GM19468 (cell line): ENCODE data around the gene PLXDC1.

Source experiments
- ATAC-seq: cut with Tn5 transposase; IDR thresholded peaks from one replicate; pipeline ENCODE4 v1.9.1; 2021; ENCODE audit warnings: mild to moderate bottlenecking, moderate library complexity, moderate number of reproducible peaks; ENCODE audit not compliant: unreplicated experiment; ENCODE audit errors: extremely low read depth

Gene PLXDC1

DNA sequence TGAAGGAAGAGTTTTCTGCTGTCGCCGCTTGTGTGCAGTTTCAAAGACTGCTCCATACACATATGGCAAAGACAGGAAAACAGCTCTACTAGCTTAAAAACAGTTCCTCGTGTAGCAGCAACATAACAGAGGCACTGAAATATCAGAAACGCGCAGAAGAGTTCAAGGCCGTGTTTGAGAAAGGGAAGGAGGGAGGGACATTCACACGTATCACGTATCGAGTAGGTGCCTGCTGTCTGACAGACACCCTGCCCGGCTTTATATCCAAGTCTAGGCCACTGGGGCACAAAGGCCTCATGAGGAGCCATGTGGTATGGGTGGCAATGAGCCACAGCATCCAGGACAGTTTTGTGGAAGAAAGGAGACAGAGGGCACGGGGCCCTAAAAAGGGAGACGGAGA, 50.3 kb downstream of the PLXDC1 start:
- ATAC-seq, result no peak

DNA sequence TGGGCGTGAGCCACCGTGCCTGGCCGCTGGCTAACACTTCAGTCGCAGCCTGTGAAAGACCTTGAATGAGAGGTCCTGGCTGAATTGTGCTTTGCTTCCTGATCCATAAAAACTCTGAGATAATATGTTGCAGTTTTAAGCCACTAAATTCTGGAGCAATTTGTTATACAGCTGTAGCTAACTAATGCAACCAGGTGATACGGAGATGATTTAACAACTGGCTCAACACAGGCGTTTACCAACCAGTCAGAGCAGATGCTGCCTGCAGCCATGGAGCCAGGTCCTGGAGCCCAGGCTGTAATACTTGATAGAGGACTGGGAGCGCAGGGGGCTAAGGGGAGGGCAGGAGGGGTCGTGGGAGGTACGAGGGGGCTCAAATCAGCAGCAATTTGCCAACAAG, 50.9 kb downstream of the PLXDC1 start:
- no peak for ATAC-seq

DNA sequence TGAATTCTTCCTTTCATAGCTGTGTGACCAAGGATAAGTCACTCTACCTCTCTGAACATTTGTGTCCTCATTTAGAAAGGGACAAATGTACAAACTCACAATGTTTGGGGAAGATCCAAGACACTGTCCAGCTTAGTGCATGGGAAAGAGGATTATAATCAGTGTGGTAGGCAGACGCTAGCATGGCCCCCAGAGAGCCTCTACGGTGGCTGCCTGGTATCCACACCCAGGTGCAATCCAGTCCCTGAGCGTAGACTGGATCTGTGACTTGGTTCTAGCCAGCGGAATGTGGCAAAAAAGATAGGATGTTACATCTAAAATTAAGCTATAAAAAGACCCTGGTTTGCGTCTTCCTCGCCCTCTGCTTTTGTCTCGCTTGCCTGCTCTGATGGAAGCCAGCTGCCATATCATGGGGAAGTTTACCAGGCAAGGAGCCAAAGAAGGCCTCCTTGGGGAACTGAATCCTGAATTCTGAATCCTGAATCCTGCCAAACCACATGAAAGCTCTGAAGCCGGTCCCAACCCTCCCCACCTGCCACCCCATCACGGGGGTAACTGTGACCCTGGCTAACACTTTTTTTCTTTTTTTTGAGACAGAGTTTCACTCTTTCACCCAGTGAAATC, 51.7 kb downstream of the PLXDC1 start:
- ATAC-seq, result no peak

DNA sequence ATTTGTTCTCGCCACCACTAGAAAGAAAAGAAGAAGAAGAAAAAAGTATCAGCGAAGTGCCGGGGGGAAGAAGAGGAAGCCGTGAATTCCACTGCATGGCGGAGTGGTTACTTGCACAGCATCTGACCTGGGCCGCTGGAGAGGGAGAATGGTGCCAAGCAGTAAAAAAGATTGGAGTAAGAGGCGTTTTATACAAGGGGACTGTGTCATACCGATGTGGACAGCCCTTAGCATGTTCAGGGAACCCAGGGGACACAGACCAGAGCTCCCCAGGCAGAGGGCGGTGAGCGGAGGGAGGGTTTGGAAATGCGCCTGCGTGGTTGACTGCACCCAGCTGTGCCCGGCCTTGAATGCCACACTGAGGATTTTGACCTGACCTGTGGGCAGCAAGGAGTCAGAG, 52.8 kb downstream of the PLXDC1 start:
- no peak for ATAC-seq

DNA sequence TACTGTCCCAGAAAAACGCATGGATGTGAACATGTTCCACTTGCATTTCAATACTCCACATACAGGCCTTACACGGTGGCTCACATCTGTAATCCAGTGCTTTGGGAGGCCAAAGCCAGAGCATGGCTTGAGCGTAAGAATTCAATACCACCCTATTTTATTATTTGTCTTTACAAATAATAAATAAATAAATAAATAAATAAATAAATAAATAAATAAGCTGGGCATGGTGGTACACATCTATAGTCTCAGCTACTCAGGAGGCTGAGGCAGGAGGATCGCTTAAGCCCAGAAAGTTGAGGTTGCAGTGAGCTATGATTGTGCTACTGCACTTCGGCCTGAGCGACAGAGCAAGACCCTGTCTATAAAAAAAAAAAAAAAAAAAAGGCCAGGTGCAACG, 53.9 kb downstream of the PLXDC1 start:
- ATAC-seq, result no peak

DNA sequence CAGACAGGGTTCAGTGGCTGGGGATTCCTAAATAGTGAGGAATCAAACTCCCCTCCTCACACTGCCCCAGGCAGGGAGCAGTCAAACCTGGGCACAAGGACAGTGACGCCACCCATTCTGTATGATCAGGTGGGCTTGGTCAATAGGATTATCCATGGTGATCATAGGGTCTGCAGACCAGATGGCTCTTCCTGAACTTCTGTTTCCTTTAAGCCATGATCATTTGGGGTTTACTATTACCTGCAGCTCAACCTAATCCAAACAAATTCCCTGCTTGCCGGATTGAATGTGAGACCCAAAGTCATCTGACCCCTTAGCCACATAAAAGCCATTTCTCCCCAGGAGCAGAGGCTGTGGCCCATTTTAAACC, 54.3 kb downstream of the PLXDC1 start:
- no peak for ATAC-seq

DNA sequence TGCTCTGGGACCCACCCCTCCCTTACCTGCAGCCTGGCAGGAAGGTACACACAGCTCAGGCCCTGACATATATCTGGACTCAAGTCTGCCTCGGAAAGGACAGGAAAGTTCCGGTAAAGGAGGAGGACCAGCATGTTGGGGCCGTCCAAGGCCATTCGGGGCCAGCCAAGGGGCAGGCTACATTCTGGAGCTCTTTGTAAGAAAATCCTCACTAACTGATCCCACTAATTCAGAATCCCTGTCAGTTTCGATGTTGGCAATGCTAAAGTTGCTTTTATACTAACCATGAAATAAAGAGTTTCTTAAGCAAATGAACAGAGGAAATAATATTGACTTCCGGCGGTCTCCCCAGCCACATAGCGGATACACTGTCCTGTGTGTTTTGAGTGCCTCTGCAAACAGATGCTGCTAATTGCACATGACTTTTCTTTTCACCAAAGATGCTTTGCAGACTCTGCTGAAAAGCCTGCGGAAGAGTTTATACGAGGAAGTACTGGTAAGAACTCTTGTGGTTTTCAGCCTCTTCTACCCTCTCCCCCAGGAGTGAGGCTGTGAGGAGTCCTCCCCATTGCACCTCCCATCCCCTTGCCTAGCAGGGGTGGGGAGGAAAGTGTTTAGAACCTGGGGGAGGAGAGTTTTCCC, 54.8 kb downstream of the PLXDC1 start:
- no peak for ATAC-seq

DNA sequence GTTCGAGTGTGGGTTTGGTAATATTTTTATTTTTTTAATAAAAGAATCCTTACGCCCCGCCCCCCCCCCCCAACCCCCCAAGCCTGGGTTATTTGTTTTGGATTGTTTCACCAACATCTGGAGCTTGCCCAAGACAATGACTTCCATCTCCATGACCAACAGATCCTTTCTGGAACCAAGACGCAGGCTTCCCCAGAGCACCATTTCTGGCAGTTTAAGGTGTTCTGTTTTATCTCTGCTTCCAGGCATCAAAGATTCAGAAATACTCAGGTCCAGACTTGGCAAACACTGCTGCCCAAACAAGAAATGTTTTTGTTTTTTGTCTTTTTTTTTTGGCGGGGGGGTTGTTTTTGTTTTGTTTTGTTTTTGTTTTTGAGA, 56.1 kb downstream of the PLXDC1 start:
- no peak for ATAC-seq

DNA sequence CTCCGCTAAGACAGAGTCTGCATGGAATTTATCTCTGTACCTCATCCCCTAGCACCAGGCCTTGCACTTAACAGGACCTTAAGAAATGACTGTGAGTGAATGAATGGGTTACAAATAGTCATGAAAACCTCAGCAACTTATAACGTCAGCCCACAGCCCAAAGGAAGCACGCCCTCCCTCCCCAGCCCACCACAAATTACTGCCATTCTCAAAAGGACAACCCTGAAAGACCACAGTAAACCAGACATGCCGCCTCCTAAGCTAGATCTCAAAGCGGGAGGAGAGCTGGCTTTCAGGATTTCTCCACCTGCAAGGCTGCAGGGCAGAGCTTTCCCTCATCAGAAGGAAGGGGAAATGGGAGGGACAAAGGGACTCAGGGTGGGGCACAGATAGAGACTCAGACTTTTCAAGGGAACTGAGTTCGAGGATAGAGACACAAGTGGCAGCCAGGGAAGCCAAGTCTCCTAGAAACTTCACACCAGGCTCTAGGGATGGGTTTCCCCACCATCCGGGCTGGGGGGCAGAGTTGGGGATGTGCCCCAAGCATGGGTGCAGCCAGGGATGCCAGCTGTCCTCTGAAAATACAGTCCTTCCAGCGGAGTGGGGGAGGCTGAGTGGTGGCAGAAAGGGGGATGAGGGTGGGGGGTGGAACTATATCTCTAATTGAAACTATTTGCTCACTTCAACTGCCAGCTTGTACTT, 56.7 kb downstream of the PLXDC1 start:
- ATAC-seq, result no peak

DNA sequence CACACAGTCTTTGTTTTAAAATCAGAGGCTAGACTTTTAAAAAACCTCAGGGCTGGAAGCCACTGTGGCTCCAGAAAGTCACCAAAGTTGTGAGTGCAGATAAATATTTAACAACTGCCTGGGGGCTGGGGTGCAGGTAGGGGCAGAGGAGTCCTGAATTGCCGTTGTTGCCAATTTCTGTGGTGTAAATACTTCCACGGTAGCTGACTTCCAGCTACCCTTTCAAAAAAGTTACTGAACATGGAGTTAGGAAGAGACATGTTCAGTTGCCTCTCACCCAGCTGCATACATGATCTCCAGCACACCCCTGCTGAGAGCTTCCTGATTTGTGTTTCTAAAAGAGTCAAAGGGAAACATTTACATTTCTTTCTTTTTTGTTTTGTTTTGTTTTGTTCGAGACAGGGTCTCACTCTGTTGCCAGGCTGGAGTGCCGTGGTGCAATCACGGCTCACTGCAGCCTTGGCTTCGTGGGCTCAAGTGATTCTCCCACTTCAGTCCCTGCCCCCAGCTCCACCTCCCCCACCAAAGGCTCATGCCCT, 58.7 kb downstream of the PLXDC1 start:
- ATAC-seq, result no peak

DNA sequence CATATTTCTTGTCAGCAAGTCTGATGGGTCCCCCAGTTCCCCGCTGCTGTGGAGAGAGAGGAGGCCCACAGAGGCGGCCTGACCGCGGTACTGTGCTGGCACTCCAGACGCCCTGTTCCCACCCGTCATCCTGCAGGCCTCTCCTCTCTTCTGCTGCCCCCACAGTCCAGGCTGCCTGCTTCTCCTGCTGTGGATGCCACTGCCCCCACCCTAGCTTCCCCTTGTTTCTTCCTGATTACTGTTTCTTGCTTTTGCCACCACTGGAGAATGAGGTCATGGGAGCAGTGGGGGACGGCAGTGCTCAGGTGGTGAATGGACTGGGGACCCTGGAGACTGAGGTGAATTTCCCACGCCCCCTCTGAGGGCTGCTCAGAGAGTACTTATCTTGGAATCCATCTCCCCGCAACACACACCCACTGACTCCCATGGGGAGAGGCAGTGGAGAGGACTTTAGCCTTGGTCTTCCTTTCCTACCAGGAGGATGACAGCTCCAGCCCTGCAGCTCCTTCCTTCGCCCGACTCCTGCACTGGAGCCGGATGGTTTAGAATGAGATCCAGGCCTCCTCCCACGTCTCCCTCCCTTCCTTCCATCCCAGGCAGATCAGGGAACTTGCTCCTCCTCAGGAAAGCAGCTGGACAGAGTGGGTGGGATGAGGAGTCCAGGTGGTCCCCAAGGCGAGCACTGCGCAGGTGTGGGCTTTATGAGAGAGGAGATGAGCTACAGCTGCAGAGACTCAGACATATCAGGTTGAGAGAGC, 60.4 kb downstream of the PLXDC1 start:
- no peak for ATAC-seq

DNA sequence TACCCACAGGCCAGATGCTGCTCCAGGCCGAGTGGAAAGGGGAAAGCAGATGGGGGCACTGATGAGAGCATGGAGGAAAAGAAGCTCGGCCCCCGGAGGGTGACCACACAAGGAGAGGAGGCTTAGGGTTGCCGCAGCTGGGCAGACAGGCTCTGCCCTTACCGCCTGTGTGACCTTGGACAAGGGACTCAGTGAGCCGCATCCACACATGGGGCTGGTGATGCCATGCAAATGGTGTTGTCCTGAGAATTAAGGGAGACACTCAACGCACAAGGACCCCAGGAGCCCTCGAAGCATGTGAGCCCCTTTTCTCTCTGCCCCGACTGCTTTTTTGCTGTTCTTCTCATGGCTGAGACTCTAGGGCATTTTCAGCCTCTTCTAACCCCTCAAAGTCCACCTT, 61.0 kb downstream of the PLXDC1 start:
- no peak for ATAC-seq

DNA sequence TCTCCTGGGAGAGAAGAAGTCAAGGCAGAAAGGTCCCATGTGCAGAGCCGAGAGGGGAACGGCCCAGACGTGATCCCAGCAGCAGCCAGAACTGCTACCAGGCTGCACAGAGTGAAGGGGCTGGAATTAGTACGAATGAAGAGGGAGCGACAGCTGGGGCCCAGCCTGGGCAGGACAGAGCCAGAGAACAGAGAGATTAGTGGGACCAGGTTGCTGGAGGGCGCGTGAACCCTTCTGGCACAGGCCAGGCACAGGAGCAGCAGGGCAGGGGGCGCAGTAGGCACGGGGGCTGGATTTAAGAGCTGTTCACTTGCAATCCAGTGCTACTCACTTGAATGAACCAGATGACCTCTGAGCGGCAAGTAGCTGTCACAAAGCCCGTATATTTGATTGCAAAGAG, 66.9 kb downstream of the PLXDC1 start:
- no peak for ATAC-seq

DNA sequence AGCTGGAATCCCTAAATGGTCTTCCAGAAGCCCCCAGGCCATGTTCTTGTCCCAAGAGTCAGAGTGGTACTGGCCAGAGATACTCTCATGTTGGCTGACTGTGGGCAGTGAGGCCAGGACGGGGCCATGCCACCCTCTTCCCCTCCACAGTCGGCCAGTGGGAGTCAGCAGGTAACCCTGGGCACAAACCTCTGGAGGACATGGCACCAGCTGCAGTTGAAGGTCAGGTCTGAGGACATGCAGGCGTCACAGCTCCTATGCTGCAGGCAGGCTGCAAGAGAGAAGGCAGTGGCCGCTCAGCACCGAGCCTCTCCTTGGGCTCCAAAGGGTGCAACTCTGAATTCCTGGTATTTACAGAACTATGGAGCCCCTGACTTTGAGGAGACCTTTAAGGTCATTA, 68.2 kb downstream of the PLXDC1 start:
- ATAC-seq, result no peak

DNA sequence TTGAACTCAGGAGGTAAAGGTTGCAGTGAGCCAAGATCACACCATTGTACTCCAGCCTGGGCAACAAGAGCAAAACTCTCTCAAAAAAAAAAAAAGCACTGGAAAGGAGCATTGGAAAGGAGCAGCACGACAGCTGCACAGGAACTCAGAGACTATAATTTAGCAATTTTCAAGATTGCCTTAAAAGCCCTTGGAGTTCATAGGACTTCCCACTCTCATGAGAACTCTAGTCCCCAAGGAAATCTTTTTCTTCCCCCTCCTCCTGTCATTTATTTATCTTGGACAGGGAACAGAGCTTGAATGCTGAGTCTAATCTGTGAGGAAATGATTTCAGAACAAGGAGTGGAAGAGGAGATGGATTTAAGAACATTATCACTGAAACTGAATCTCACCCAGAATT, 69.0 kb downstream of the PLXDC1 start:
- ATAC-seq, result no peak

DNA sequence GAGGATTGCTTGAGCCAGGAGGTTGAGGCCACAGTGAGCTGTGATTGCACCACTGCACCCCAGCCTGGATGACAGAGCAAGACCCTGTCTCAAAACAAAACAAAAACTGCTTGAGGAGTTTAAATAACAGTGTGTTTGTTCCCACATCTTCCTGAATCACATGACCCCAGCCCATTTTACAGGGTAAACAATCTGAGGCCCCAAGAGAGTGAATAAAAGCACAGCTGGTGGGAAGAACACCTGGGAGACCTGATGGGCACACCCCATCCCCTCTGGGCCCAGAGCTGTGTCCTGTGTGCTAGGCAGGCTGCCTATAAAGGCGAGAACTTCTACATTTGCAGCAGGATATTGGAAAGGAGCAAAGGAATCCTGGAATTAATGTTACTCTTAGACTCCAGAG, 69.6 kb downstream of the PLXDC1 start:
- ATAC-seq, result no peak

DNA sequence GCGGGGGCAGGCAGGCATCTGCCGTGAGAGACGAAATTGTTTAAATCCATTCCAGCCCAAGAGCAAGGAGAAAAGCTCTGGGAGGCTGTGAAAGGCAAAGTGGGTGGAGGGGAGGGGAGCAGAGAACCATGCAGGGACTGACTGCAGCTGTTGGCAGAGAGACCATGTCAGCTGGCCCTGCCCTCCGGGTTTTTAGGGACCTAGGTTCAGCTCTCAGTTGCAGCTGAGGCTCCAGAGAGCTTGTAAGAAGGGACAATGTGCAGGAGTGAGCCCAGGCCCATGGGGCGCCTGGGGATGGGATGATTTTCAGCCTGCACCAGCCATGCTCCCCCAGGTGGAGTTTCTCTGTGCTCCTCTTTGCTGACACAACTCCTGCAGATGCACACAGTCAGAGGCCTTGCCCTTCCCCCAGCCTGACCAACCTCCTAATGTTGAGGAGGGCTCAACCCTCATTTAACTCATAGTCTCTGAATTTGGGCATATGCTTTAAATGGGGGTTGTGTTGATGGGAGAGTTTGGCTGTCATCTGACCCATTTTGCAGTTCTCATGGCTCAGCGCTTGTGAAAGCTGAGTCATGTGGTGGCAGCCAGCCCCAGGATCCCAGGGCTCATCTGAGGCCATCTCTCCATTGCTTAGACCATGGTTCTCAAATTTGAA, 70.9 kb downstream of the PLXDC1 start:
- ATAC-seq, result no peak

DNA sequence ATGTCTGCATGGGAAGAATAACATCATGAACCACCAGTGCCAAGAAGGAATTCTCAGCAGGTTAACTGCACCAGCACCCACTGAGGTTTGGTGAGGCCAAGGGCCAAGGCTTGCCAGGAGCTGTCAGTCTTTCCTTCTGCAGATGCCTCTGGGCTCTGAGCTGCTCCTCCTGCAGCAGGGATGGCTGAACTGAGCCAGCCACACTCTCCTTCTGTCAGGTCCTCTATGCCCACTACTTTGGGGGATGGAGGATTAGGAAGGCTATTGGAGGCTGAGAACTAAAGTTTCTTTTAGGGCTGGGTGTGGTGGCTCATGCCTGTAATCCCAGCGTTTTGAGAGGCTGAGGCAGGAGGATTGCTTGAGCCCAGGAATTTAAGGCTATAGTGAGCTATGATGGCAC, 71.6 kb downstream of the PLXDC1 start:
- ATAC-seq, result no peak

DNA sequence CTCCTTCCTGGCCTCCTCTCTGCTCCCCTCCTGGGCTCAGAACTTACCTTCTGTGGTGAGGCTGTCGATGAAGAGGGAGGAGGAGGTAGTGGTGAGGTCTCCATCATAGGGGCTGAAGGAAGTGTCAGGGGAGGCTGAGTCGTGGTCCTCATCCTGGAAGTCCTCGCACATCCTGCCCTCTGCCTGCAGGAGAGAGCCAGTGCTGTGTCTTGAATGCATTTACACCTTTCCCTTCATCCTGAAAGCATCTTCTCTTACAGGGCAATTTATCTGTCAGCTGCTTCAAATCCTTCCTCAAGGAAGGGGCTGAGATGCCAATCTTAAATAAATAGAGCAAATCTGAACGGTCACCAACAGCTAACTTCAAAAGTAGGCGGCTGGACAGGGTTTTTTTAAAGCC, 73.6 kb downstream of the PLXDC1 start:
- no peak for ATAC-seq

DNA sequence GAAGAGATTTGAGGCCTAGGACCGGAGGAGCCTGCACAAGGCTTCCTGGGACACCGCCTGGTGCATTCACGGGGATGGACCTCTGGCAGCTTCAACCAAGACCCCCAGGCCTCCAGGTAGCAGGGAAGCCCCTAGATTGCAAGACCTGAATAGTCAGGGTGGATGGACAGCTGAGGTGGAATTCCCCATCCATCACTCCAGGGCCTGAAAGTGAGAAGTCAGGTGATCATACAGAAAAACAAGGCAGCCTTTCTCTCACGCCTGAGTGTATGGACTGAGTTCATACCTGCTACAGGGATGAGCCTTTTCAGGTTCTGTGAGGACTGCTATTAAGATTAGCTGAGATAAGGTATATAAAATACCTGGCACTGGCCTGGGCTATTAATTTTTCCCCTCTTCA, 74.2 kb downstream of the PLXDC1 start:
- no peak for ATAC-seq
